ENCODE measurements around the gene SELENOF. TPM values are rescaled to one million over a fixed set of nuclear protein-coding genes. Genes with fewer than 3 reads are reported as not detected.
"Not testable (repeated sequence)": the region's sequence is repeated elsewhere in the genome, so short reads cannot be mapped to it uniquely, and the experiment has no call there.

SELENOF gene
- total and polyA plus RNA-seq, 9 donors, result 127 to 187 (median 138) TPM

DNA sequence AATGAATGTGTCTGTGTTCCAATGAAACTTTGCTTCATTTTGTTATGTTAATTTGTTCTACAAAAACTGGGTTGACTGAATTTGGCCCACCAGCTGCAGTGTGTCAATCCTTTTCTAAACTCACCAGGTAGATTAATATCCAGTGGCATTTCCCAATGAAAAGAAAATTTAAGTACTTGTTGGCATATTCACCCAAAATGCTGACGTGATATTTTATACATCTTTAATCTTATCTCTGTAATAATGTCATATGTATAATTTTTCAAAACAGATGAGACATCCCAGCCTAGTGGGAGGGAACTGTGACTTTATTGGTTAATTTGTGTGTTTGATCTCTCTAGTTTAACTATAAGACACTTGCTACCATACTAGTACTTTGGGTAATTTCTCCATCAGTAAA is 8.1 kb downstream of the SELENOF start:
- peaks cover 5% of the 10 kb centered on the region for H3K36me3 ChIP-seq (ENCODE audit: control insufficient read depth, insufficient read depth, low read length)
- no peaks in the 10 kb centered on the region for H3K9me3 ChIP-seq (replicated peaks; ENCODE audit: control insufficient read depth, low read depth, low read length)
- no peaks in the 10 kb centered on the region for H3K27me3 ChIP-seq (ENCODE audit: control insufficient read depth, insufficient read depth, low read length)
- WGBS (ENCODE audit: insufficient coverage), result no CpG with 5 or more reads among the region's 1 CpG
- DNase-seq, result no peak
- H3K27ac ChIP-seq (ENCODE audit: low read length), result no peak overlapping the region
- no peak overlapping the region for H3K4me3 ChIP-seq (ENCODE audit: low read length)
- H3K4me1 ChIP-seq (ENCODE audit: control insufficient read depth, insufficient read depth, low read length), result no peaks in the 10 kb centered on the region

GRCh38 chr1:86899401-86899800 is 14.5 kb downstream of the SELENOF start:
- DNase-seq; H3K4me3 ChIP-seq (ENCODE audit: low read length); H3K27ac ChIP-seq (ENCODE audit: low read length); H3K4me1 ChIP-seq (ENCODE audit: control insufficient read depth, insufficient read depth, low read length); H3K36me3 ChIP-seq (ENCODE audit: control insufficient read depth, insufficient read depth, low read length); H3K27me3 ChIP-seq (ENCODE audit: control insufficient read depth, insufficient read depth, low read length); H3K9me3 ChIP-seq (replicated peaks; ENCODE audit: control insufficient read depth, low read depth, low read length): not testable (repeated sequence)
- 80% methylated on average over 2 of the region's 33 CpGs for WGBS (ENCODE audit: insufficient coverage)

DNA sequence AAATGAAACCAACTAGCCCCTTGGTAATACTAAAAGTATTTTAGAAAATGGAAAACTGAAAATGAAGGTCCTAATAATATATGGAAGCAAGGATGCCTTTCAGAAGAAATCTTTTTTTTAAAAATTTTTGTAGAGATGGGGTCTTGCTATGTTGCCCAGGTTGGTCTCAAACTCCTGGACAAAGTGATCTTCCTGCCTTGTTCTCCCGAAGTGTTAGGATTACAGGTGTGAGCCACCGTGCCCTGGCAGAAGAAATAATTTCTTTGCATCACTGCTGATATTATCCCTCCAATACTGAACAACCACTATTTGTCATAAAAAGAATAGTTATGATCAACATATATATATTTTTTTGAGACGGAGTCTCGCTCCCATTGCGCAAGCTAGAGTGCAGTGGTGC is 25.6 kb downstream of the SELENOF start:
- WGBS (ENCODE audit: insufficient coverage), result 100% methylated on average over 1 of the region's 5 CpGs
- H3K36me3 ChIP-seq (ENCODE audit: control insufficient read depth, insufficient read depth, low read length), result no peaks in the 10 kb centered on the region
- no peaks in the 10 kb centered on the region for H3K27me3 ChIP-seq (ENCODE audit: control insufficient read depth, insufficient read depth, low read length)
- no peaks in the 10 kb centered on the region for H3K4me1 ChIP-seq (ENCODE audit: control insufficient read depth, insufficient read depth, low read length)
- H3K27ac ChIP-seq (ENCODE audit: low read length), result no peak overlapping the region
- H3K4me3 ChIP-seq (ENCODE audit: low read length), result no peak overlapping the region
- H3K9me3 ChIP-seq (replicated peaks; ENCODE audit: control insufficient read depth, low read depth, low read length), result no peaks in the 10 kb centered on the region
- no peak for DNase-seq

GRCh38 chr1:86887479-86888162 is 26.3 kb downstream of the SELENOF start:
- no peak overlapping the region for H3K27ac ChIP-seq (ENCODE audit: low read length)
- DNase-seq, result no peak
- H3K4me3 ChIP-seq (ENCODE audit: low read length), result no peak overlapping the region
- 100% methylated on average over 4 of the region's 5 CpGs for WGBS (ENCODE audit: insufficient coverage)
- no peaks in the 10 kb centered on the region for H3K36me3 ChIP-seq (ENCODE audit: control insufficient read depth, insufficient read depth, low read length)
- H3K9me3 ChIP-seq (replicated peaks; ENCODE audit: control insufficient read depth, low read depth, low read length), result no peaks in the 10 kb centered on the region
- H3K27me3 ChIP-seq (ENCODE audit: control insufficient read depth, insufficient read depth, low read length), result no peaks in the 10 kb centered on the region
- no peaks in the 10 kb centered on the region for H3K4me1 ChIP-seq (ENCODE audit: control insufficient read depth, insufficient read depth, low read length)

DNA sequence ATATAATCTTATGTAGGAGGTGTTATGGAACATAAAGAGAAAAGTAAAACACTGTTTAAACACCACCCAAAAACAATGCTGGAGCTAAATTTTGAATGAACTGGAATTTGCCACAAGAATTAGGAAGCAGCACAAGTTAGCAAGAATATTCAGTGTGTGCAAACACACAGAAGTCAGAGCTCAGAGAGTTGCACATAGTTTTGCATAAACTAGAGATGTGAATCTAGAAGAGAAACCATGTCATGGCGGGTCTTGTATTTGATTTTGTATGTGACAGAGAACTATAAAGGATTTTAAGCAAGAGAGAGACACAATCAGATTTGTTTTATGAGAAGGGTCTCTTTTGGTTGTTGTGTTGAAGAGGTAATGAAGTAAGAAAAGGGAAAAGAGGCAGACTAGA is 38.2 kb downstream of the SELENOF start:
- H3K27ac ChIP-seq (ENCODE audit: low read length), result no peak overlapping the region
- peaks cover 4% of the 10 kb centered on the region for H3K36me3 ChIP-seq (ENCODE audit: control insufficient read depth, insufficient read depth, low read length)
- DNase-seq, result no peak
- no peaks in the 10 kb centered on the region for H3K4me1 ChIP-seq (ENCODE audit: control insufficient read depth, insufficient read depth, low read length)
- H3K4me3 ChIP-seq (ENCODE audit: low read length), result no peak overlapping the region
- H3K27me3 ChIP-seq (ENCODE audit: control insufficient read depth, insufficient read depth, low read length), result no peaks in the 10 kb centered on the region
- no peaks in the 10 kb centered on the region for H3K9me3 ChIP-seq (replicated peaks; ENCODE audit: control insufficient read depth, low read depth, low read length)
- 100% methylated on average over 1 of the region's 1 CpG for WGBS (ENCODE audit: insufficient coverage)

- Histone ChIP-seq H3K27me3 (ENCODE audit: control insufficient read depth, insufficient read depth, low read length) (no peaks in the 10 kb centered on the region), H3K27ac (ENCODE audit: low read length) (no peak overlapping the region), H3K4me1 (ENCODE audit: control insufficient read depth, insufficient read depth, low read length) (no peaks in the 10 kb centered on the region), H3K9me3 (replicated peaks; ENCODE audit: control insufficient read depth, low read depth, low read length) (no peaks in the 10 kb centered on the region), H3K36me3 (ENCODE audit: control insufficient read depth, insufficient read depth, low read length) (no peaks in the 10 kb centered on the region), H3K4me3 (ENCODE audit: low read length) (no peak overlapping the region)
- 90% methylated on average over 6 of the region's 8 CpGs for WGBS (ENCODE audit: insufficient coverage)
- peak; percentile 48 for DNase-seq
Observed at GRCh38 chr1:86872086-86872485, 41.8 kb downstream of the SELENOF start.

- H3K4me3 ChIP-seq (ENCODE audit: low read length), result no peak overlapping the region
- H3K4me1 ChIP-seq (ENCODE audit: control insufficient read depth, insufficient read depth, low read length), result no peaks in the 10 kb centered on the region
- no peaks in the 10 kb centered on the region for H3K36me3 ChIP-seq (ENCODE audit: control insufficient read depth, insufficient read depth, low read length)
- H3K27ac ChIP-seq (ENCODE audit: low read length), result no peak overlapping the region
- no CpG with 5 or more reads among the region's 3 CpGs for WGBS (ENCODE audit: insufficient coverage)
- DNase-seq, result no peak
- no peaks in the 10 kb centered on the region for H3K27me3 ChIP-seq (ENCODE audit: control insufficient read depth, insufficient read depth, low read length)
- no peaks in the 10 kb centered on the region for H3K9me3 ChIP-seq (replicated peaks; ENCODE audit: control insufficient read depth, low read depth, low read length)
Observed at GRCh38 chr1:86871001-86871400, 42.9 kb downstream of the SELENOF start.

GRCh38 chr1:86868477-86868876 is 45.4 kb downstream of the SELENOF start:
- no CpG with 5 or more reads among the region's 1 CpG for WGBS (ENCODE audit: insufficient coverage)
- Histone ChIP-seq H3K4me1 (ENCODE audit: control insufficient read depth, insufficient read depth, low read length) (no peaks in the 10 kb centered on the region), H3K36me3 (ENCODE audit: control insufficient read depth, insufficient read depth, low read length) (no peaks in the 10 kb centered on the region), H3K27me3 (ENCODE audit: control insufficient read depth, insufficient read depth, low read length) (no peaks in the 10 kb centered on the region), H3K4me3 (ENCODE audit: low read length) (no peak overlapping the region), H3K27ac (ENCODE audit: low read length) (no peak overlapping the region), H3K9me3 (replicated peaks; ENCODE audit: control insufficient read depth, low read depth, low read length) (no peaks in the 10 kb centered on the region)
- DNase-seq, result no peak

- not testable (repeated sequence) for H3K9me3 ChIP-seq (replicated peaks; ENCODE audit: control insufficient read depth, low read depth, low read length); H3K27ac ChIP-seq (ENCODE audit: low read length); H3K4me1 ChIP-seq (ENCODE audit: control insufficient read depth, insufficient read depth, low read length); H3K27me3 ChIP-seq (ENCODE audit: control insufficient read depth, insufficient read depth, low read length); H3K36me3 ChIP-seq (ENCODE audit: control insufficient read depth, insufficient read depth, low read length); DNase-seq; H3K4me3 ChIP-seq (ENCODE audit: low read length)
- WGBS (ENCODE audit: insufficient coverage), result no CpG with 5 or more reads among the region's 4 CpGs
Observed at GRCh38 chr1:86867278-86867677, 46.6 kb downstream of the SELENOF start.

- no peak overlapping the region for H3K27ac ChIP-seq (ENCODE audit: low read length)
- H3K9me3 ChIP-seq (replicated peaks; ENCODE audit: control insufficient read depth, low read depth, low read length), result no peaks in the 10 kb centered on the region
- no peak overlapping the region for H3K4me3 ChIP-seq (ENCODE audit: low read length)
- H3K27me3 ChIP-seq (ENCODE audit: control insufficient read depth, insufficient read depth, low read length), result no peaks in the 10 kb centered on the region
- DNase-seq, result no peak
- no peaks in the 10 kb centered on the region for H3K4me1 ChIP-seq (ENCODE audit: control insufficient read depth, insufficient read depth, low read length)
- H3K36me3 ChIP-seq (ENCODE audit: control insufficient read depth, insufficient read depth, low read length), result no peaks in the 10 kb centered on the region
Observed at GRCh38 chr1:86866665-86867064, 47.3 kb downstream of the SELENOF start.
